Mesenchymal stem cell (in vitro differentiated cells and primary cell): ENCODE results near the gene NMBR.
A peak's percentile ranks its signal among the peaks of the same experiment; 100 is the strongest.
"Not testable (repeated sequence)": the region's sequence is repeated elsewhere in the genome, so short reads cannot be mapped to it uniquely, and the experiment has no call there.

Experiments
- DNase-seq: peaks from one replicate; pipeline ENCODE4 v3.0.0-alpha.2; 2013
- H2AFZ ChIP-seq: one replicate; pipeline ENCODE4 v1.6.1; 2013; ENCODE audit warnings: low read depth, mild to moderate bottlenecking, control low read depth, inconsistent platforms, low read length, moderate library complexity
- H2AK5ac ChIP-seq: 2 replicates; pipeline ENCODE4 v1.6.1; 2013; ENCODE audit warnings: low read length, moderate library complexity, mild to moderate bottlenecking, inconsistent platforms; ENCODE audit not compliant: severe bottlenecking
- H2BK120ac ChIP-seq: one replicate; pipeline ENCODE4 v1.6.1; 2013; ENCODE audit warnings: low read depth, mild to moderate bottlenecking, inconsistent platforms, low read length, moderate library complexity
- H2BK12ac ChIP-seq, 2 experiments: one replicate each; pipeline ENCODE4 v1.6.1; 2013; ENCODE audit warnings: inconsistent platforms in 2 of 2, low read length in 2 of 2, mild to moderate bottlenecking in 2 of 2, moderate library complexity in 2 of 2, control low read depth in 1 of 2
- H2BK15ac ChIP-seq: one replicate; pipeline ENCODE4 v1.6.1; 2013; ENCODE audit warnings: mild to moderate bottlenecking, low read depth, inconsistent platforms; ENCODE audit not compliant: poor library complexity, severe bottlenecking
- H2BK5ac ChIP-seq: 2 replicates; pipeline ENCODE4 v1.6.1; 2013; ENCODE audit warnings: low read depth, mild to moderate bottlenecking, low read length, control low read depth, inconsistent platforms; ENCODE audit not compliant: poor library complexity, severe bottlenecking
- H3K14ac ChIP-seq, 2 experiments: one replicate each; pipeline ENCODE4 v1.6.1; 2013; ENCODE audit warnings: inconsistent platforms in 2 of 2, low read length in 2 of 2, control low read depth in 1 of 2, mild to moderate bottlenecking in 1 of 2, moderate library complexity in 1 of 2
- H3K18ac ChIP-seq, 2 experiments: one replicate each; pipeline ENCODE4 v1.6.1; 2013; ENCODE audit warnings: inconsistent platforms in 2 of 2, low read length in 2 of 2, control low read depth in 1 of 2, low read depth in 1 of 2, mild to moderate bottlenecking in 1 of 2
- H3K23ac ChIP-seq, 2 experiments: one replicate each; pipeline ENCODE4 v1.6.1; 2013; ENCODE audit warnings: inconsistent platforms in 2 of 2, low read length in 2 of 2, mild to moderate bottlenecking in 2 of 2, moderate library complexity in 2 of 2, control low read depth in 1 of 2
- H3K27ac ChIP-seq: 2 replicates; pipeline ENCODE4 v1.5.1; 2013; ENCODE audit warnings: mild to moderate bottlenecking, moderate library complexity, low read length, control low read depth, inconsistent platforms; ENCODE audit not compliant: poor library complexity, severe bottlenecking
- H3K27me3 ChIP-seq, 2 experiments: 2 replicates each; pipeline versions ENCODE4 v1.6.1 to v1.7.0; 2013; ENCODE audit warnings: low read length in 2 of 2, mild to moderate bottlenecking in 2 of 2, moderate library complexity in 2 of 2, control low read depth in 1 of 2, inconsistent platforms in 1 of 2; ENCODE audit not compliant: control insufficient read depth in 1 of 2, insufficient read depth in 1 of 2
- H3K36me3 ChIP-seq, 2 experiments: 2 replicates each; pipeline versions ENCODE4 v1.6.1 to v1.7.0; 2013; ENCODE audit warnings: low read length in 2 of 2, control low read depth in 1 of 2, inconsistent platforms in 1 of 2, low read depth in 1 of 2, mild to moderate bottlenecking in 1 of 2; ENCODE audit not compliant: insufficient read depth in 2 of 2, control insufficient read depth in 1 of 2
- H3K4ac ChIP-seq, 2 experiments: one replicate each; pipeline ENCODE4 v1.6.1; 2013; ENCODE audit warnings: inconsistent platforms in 2 of 2, low read length in 2 of 2, mild to moderate bottlenecking in 2 of 2, moderate library complexity in 2 of 2, control low read depth in 1 of 2, low read depth in 1 of 2
- H3K4me1 ChIP-seq: 2 replicates; pipeline ENCODE4 v1.6.1; 2013; ENCODE audit warnings: low read depth, low read length, control low read depth; ENCODE audit not compliant: control insufficient read depth, insufficient read depth
- H3K4me2 ChIP-seq: 2 replicates; pipeline ENCODE4 v1.6.1; 2013; ENCODE audit warnings: low read length, mild to moderate bottlenecking, inconsistent platforms; ENCODE audit not compliant: poor library complexity, severe bottlenecking
- H3K4me3 ChIP-seq, 2 experiments: 2 replicates each; pipeline versions ENCODE4 v1.5.1 to v1.7.0; 2013; ENCODE audit warnings: low read length in 2 of 2, mild to moderate bottlenecking in 2 of 2, control low read depth in 1 of 2, low read depth in 1 of 2; ENCODE audit not compliant: insufficient read depth in 1 of 2
- H3K79me1 ChIP-seq: replicated peaks from 2 replicates; pipeline ENCODE4 v1.6.1; 2013; ENCODE audit warnings: mild to moderate bottlenecking, control low read depth, low read length, inconsistent platforms; ENCODE audit not compliant: poor library complexity, severe bottlenecking
- H3K9ac ChIP-seq: 2 replicates; pipeline ENCODE4 v1.7.0; 2013; ENCODE audit warnings: mild to moderate bottlenecking, low read length, moderate library complexity
- H3K9me3 ChIP-seq: 2 replicates; pipeline ENCODE4 v1.7.0; 2013; ENCODE audit warnings: mild to moderate bottlenecking, low read length; ENCODE audit not compliant: control insufficient read depth
- H4K8ac ChIP-seq: one replicate; pipeline ENCODE4 v1.6.1; 2013; ENCODE audit warnings: inconsistent platforms, mild to moderate bottlenecking, low read length, moderate library complexity
- H4K91ac ChIP-seq: one replicate; pipeline ENCODE4 v1.6.1; 2013; ENCODE audit warnings: mild to moderate bottlenecking, low read length, inconsistent platforms
- WGBS: methylation state at CpG from one replicate; pipeline ENCODE4 v1.1.7; 2013; ENCODE audit warnings: mixed read lengths; 5-methylcytosine and 5-hydroxymethylcytosine counted together

NMBR gene

DNA sequence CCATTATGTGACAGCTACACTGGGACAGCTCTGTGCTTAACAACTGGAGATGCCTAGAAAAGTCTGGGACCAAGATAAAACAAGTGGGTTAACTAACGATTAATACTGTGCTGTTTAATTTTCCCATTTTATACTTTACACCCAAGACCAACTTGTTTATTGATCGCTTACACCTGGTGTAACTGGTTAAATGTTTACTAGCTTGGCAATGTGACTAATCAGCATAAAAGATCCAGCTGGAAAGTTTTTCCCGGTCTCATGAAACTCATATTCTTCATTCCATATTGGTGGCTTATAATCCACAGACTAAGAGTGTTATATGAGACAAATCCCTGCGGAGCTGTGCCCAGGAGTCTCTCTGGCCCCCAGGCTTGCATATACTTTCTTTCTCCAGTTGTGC lies 115.9 kb downstream of the NMBR start:
- no peak overlapping the region for H3K18ac ChIP-seq
- H3K9ac ChIP-seq = no peak overlapping the region
- no peak overlapping the region for H2AFZ ChIP-seq
- H3K36me3 ChIP-seq = no peaks in the 10 kb centered on the region
- H2BK15ac ChIP-seq = no peak overlapping the region
- H3K9me3 ChIP-seq = peaks cover 4% of the 10 kb centered on the region
- no peak overlapping the region for H3K4me3 ChIP-seq
- no peak overlapping the region for H3K4ac ChIP-seq
- H3K14ac ChIP-seq = no peak overlapping the region
- no peak overlapping the region for H3K27ac ChIP-seq
- no peak overlapping the region for H4K8ac ChIP-seq
- H3K27me3 ChIP-seq = no peaks in the 10 kb centered on the region
- DNase-seq = no peak
- no peaks in the 10 kb centered on the region for H3K4me1 ChIP-seq
- H4K91ac ChIP-seq = no peak overlapping the region
- H3K79me1 ChIP-seq = no peaks in the 10 kb centered on the region
- no peak overlapping the region for H2BK5ac ChIP-seq
- H2AK5ac ChIP-seq = no peak overlapping the region
- H3K4me2 ChIP-seq = no peak overlapping the region
- no peak overlapping the region for H2BK12ac ChIP-seq
- 100% methylated on average over 4 of the region's 4 CpGs for WGBS
- H3K23ac ChIP-seq = no peak overlapping the region
- H2BK120ac ChIP-seq = no peak overlapping the region

DNA sequence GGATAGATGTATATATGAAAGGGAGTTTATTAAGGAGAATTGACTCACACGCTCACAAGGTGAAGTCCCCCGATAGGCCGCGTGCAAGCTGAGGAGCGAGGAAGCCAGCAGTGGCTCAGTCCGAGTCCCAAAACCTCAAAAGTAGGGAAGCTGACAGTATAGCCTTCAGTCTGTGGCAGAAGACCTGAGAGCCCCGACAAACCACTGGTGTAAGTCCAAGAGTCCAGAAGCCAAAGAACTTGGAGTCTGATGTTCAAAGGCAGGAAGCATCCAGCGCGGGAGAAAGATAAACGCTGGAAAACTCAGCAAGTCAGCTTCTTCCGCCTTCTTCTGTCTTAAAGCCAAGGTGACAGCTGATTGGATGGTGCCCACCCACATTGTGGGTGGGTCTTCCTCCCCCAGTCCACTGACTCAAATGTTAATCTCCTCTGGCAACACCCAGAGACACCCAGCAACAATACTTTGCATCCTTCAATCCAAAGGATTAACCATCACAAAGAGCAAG lies 116.8 kb downstream of the NMBR start:
- H4K91ac ChIP-seq = no peak overlapping the region
- no peak overlapping the region for H2BK5ac ChIP-seq
- H4K8ac ChIP-seq = no peak overlapping the region
- H3K4me1 ChIP-seq = no peaks in the 10 kb centered on the region
- H2AFZ ChIP-seq = no peak overlapping the region
- no peaks in the 10 kb centered on the region for H3K79me1 ChIP-seq
- no peak overlapping the region for H2BK15ac ChIP-seq
- H2BK120ac ChIP-seq = no peak overlapping the region
- no peak overlapping the region for H2BK12ac ChIP-seq
- peaks cover 4% of the 10 kb centered on the region for H3K9me3 ChIP-seq
- H3K4me3 ChIP-seq = peak overlapping the region in 1 of 2 experiments; percentile 66
- H3K23ac ChIP-seq = no peak overlapping the region
- no peak overlapping the region for H3K4ac ChIP-seq
- no peaks in the 10 kb centered on the region for H3K27me3 ChIP-seq
- H3K27ac ChIP-seq = no peak overlapping the region
- H3K9ac ChIP-seq = peak overlapping the region; percentile 71
- peak overlapping the region in 1 of 2 experiments; percentile 43 for H3K18ac ChIP-seq
- WGBS = 3% methylated on average over 11 of the region's 11 CpGs
- H2AK5ac ChIP-seq = no peak overlapping the region
- no peak overlapping the region for H3K4me2 ChIP-seq
- no peak overlapping the region for H3K14ac ChIP-seq
- no peaks in the 10 kb centered on the region for H3K36me3 ChIP-seq
- DNase-seq = peak; percentile 86

DNA sequence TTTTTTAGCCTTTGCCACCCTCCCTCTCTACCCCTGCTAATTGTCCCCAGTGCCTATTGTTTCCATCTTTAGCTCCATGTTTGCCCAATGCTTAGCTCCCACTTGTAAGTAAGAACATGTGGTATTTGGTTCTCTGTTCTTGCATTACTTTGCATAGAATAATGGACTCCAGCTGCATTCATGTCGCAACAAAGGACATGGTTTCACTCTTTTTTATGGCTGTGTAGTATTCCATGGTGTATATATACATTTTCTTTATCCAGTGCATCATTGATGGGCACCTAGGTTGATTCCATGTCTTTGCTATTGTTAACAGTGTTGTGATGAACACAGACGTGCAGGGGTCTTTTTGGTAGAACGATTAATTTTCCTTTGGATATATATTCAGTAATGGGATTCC lies 118.4 kb downstream of the NMBR start:
- no peak overlapping the region for H3K18ac ChIP-seq

DNA sequence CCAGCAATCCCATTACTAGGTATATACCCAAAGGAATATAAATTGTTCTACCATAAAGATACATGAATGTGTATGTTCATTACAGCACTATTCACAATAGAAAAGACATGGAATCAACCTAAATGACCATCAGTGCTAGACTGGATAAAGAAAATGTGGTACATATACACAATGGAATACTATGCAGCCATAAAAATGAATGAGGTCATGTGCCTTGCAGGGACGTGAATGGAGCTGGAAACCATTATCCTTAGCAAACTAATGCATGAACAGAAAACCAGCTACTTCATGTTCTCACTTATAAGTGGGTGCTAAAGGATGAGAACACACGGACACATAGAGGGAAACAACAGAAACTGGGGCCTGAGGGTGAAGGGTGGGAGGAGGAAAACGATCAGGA lies 119.1 kb downstream of the NMBR start:
- not testable (repeated sequence) for H2AK5ac ChIP-seq, H3K4me2 ChIP-seq, H3K9ac ChIP-seq, H4K91ac ChIP-seq, DNase-seq, H3K18ac ChIP-seq, H3K27ac ChIP-seq, H3K9me3 ChIP-seq, H3K14ac ChIP-seq, H2BK5ac ChIP-seq, H3K23ac ChIP-seq, H3K36me3 ChIP-seq, H3K4me1 ChIP-seq, H2AFZ ChIP-seq, H3K4me3 ChIP-seq, H2BK15ac ChIP-seq, H3K4ac ChIP-seq, H4K8ac ChIP-seq, H3K79me1 ChIP-seq, H3K27me3 ChIP-seq, H2BK120ac ChIP-seq, H2BK12ac ChIP-seq
- whole genome bisulfite sequencing = 100% methylated on average over 2 of the region's 3 CpGs

More for the DNA sequence above, 118.4 kb downstream of the NMBR start:
- H2BK15ac ChIP-seq = no peak overlapping the region
- DNase-seq = no peak
- no peak overlapping the region for H2BK120ac ChIP-seq
- H2AK5ac ChIP-seq = no peak overlapping the region
- peaks cover 4% of the 10 kb centered on the region for H3K9me3 ChIP-seq
- H2BK12ac ChIP-seq = no peak overlapping the region
- no peaks in the 10 kb centered on the region for H3K79me1 ChIP-seq
- no peak overlapping the region for H2AFZ ChIP-seq
- H3K36me3 ChIP-seq = no peaks in the 10 kb centered on the region
- no peak overlapping the region for H3K27ac ChIP-seq
- H4K91ac ChIP-seq = no peak overlapping the region
- no peak overlapping the region for H3K9ac ChIP-seq
- 100% methylated on average over 1 of the region's 3 CpGs for WGBS
- no peaks in the 10 kb centered on the region for H3K27me3 ChIP-seq
- H3K4me1 ChIP-seq = no peaks in the 10 kb centered on the region
- H4K8ac ChIP-seq = no peak overlapping the region
- H3K4me2 ChIP-seq = no peak overlapping the region
- no peak overlapping the region for H3K14ac ChIP-seq
- no peak overlapping the region for H2BK5ac ChIP-seq
- peak overlapping the region in 1 of 2 experiments; percentile 66 for H3K4me3 ChIP-seq
- no peak overlapping the region for H3K4ac ChIP-seq
- H3K23ac ChIP-seq = no peak overlapping the region
